ENCODE results near the gene MYH3.

MYH3 gene

DNA sequence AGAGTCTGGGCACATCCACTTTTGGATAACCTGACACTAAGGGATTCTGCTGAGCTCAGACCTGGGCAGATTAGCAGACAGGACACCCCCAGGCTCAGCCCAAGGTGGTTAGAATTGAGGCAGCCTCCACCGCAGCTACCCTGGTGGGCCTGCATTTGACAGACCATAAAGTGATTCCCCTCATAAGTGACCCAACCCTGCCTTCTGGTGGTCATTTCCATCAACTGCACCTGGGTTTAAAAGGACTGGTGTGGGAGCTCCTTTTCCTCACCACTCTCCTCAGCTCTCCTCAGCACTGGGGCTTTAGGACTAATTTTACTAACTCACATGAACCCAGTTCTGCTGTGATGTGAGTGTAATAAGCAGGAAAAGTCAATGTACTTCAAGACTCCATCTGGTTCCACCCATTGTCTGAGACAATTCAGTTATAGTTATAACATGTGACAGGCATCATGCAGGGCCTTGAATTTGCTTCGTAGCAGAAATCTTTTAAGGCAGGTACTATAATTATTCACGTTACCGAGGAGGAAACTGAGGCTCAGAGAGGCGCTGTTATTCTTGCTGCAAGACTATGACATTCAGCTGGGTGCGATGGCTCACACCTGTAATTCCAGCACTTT is 42.5 kb downstream of the MYH3 start:
- DNase-seq (ENCODE audit: low read depth, low spot score): peak; percentile 18

- no peak for DNase-seq (ENCODE audit: low read depth, low spot score)
These were observed 43.2 kb downstream of the MYH3 start for GRCh38 chr17:10613775-10614513.

- no peak for DNase-seq (ENCODE audit: low read depth, low spot score)
These were observed 44.0 kb downstream of the MYH3 start for GRCh38 chr17:10612957-10613744.

- no peak for DNase-seq (ENCODE audit: low read depth, low spot score)
These were observed 46.2 kb downstream of the MYH3 start for GRCh38 chr17:10610884-10611283.

DNA sequence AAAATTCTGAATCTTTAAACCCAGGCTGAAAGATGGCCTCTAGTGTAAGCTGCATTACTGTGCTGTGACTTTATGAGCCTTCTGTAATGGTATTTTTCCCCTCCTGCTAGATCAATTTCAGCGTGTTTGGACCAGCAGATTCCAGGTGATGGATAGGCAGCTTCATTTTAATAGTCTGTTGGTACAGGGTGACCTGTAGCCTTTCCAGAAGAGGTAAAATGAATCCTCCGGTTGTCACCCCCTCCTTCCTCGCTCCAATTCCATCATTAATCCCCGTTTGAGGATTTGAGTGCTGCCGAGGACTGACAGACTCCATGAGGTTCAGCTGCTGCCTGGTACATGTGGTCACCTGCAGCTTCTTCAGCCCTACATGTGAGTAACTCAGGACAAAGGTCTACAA is 48.9 kb downstream of the MYH3 start:
- DNase-seq (ENCODE audit: low read depth, low spot score): no peak

DNA sequence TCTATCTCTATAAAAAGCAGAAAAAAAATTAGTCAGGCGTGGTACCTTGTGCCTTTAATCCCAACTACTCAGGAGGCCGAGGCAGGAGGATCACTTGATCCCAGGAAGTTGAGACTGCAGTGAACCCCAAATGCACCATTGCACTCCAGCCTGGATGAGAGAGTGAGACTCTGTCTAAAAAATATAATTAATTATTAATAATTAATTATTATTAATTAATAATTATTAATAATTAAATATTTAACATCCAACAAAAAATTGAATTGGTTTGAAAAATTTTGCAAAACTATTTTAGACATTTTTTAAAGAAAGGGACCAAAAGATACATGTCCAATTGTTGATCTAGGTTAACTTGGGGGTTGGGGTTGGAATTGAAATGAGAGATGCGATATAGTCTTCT is 51.0 kb downstream of the MYH3 start:
- DNase-seq (ENCODE audit: low read depth, low spot score): no peak

DNA sequence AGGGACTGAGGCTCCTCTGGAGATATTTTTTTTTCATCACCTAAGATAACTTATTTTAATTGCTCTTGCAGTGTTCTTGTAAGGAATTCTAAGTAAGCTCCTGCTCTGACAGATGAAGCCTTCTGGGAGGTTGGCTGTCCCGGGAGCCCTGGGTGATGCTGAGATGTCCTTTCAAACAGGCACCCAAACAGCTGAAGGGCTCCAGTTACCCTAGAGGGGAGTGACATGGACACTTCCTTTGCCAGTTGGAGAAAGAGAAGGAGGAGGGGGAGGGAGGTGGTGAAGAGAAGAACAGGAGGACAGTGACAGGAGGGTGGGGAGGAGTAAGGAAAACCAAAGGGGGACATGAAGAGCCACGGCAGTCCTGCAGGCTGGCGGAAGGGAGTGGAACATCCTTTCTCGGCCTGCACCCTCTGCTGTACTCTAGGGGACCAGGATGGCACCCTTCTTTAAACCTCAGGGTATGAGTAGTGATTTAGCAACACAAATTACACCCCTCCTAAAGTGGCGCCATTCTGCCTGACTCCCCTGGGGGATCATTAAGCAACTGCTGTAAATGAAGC is 51.8 kb downstream of the MYH3 start:
- no peak for DNase-seq (ENCODE audit: low read depth, low spot score)

- DNase-seq (ENCODE audit: low read depth, low spot score): no peak
These were observed 52.6 kb downstream of the MYH3 start for GRCh38 chr17:10604521-10604920.

DNA sequence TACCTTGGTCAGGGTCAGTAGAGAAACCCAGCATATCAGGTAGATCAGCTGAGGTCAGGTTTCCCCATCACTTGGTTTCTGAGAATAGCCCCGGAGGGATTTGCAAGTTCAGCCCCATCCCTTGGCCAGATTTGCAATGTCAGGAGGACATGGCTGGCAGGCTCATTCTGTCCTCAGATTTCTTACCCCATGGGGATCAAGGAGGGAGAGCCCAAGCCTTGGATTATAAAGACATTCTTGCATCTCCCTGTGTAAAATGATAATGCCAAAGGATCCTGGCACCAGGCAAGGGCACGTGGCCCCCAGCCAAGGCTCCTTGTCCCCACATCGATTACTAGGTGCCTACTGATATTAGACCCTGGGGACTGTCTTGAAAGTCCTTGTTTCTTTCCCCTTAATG is 53.2 kb downstream of the MYH3 start:
- DNase-seq (ENCODE audit: low read depth, low spot score): no peak

GRCh38 chr17:10600571-10600970 is 56.5 kb downstream of the MYH3 start:
- no peak for DNase-seq (ENCODE audit: low read depth, low spot score)

GRCh38 chr17:10598621-10599020 is 58.5 kb downstream of the MYH3 start:
- no peak for DNase-seq (ENCODE audit: low read depth, low spot score)

GRCh38 chr17:10589553-10590145 is 67.5 kb downstream of the MYH3 start:
- no peak for DNase-seq (ENCODE audit: low read depth, low spot score)

DNA sequence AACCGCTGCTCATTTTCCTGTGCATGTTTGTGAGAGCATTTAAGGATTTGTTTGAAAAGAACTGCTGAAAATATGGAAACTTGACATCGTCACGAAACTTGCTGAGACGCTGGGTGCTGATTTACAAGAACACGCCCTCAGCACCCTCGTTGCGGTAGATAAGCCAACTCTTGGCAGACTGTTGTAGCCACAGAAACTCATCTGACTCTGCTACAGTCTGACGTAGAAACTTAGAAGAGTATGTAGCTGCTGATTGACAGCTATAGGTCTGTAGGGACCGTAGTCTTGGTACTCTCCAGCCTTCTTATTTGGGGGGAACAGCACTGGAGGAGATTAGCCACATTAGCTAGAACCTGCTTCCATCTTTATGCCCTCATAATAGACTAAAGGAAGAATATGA is 71.6 kb downstream of the MYH3 start:
- no peak for DNase-seq (ENCODE audit: low read depth, low spot score)

DNA sequence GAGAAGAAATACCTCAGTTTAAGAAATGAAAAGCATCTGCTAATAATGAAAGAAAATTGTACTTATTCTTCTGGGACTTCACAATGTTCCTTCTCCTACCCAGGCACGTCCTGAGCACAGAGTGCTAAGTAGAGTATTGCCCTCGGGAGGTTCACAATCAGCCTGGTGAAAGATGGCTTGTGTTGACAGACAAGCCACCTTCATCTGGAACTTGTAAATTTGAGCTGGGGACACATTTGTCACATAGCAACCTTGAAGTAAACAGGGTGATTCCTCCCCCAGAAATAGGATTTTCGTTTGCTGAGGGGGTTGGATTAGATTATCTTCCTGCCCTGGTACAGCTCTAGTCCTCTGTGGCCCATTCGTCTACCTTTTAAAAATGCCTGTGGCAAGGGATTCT is 73.3 kb downstream of the MYH3 start:
- no peak for DNase-seq (ENCODE audit: low read depth, low spot score)

DNA sequence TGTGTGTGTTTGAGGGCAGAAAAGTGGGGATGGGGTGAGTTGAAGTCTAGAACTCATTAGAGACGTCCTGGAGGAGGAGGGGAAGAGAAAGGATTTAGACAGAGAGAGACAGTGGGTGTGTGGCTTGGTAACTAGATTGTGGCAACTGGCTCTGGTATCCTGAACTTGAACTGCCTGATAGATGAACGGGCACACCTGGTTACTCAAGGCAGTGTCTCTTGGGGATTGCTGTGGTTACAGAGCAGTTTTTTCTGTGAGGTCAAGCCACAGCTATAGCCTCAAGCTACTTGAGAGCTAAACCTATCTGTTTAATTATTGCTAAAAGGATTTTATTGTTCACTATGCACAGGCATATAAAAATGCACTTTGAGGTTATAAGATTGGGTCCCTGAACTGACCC is 77.8 kb downstream of the MYH3 start:
- no peak for DNase-seq (ENCODE audit: low read depth, low spot score)
